Lower lobe of right lung (tissue), 2 donors: ENCODE data around the gene GINS1. TPM values are rescaled to one million over a fixed set of nuclear protein-coding genes. Genes with fewer than 3 reads are reported as not detected.
A peak's percentile ranks its signal among the peaks of the same experiment; 100 is the strongest.

ENCODE experiments used
- ATAC-seq, 2 donors: fragments of 200-7000 bp; cut with Tn5 transposase; one replicate each; pipeline ENCODE4 v1.9.1; 2020 to 2022; ENCODE audit warnings: mild to moderate bottlenecking in 2 of 2, moderate library complexity in 2 of 2
- DNase-seq: peaks from one replicate; pipeline ENCODE4 v3.0.0-alpha.2; 2020
- H3K27ac ChIP-seq: fragments of 200-600 bp; one replicate; pipeline ENCODE4 v1.8.0; 2022
- H3K27me3 ChIP-seq: fragments of 200-600 bp; one replicate; pipeline ENCODE4 v1.8.0; 2022; ENCODE audit warnings: low read depth
- H3K36me3 ChIP-seq: fragments of 200-600 bp; one replicate; pipeline ENCODE4 v1.8.0; 2022; ENCODE audit warnings: mild to moderate bottlenecking
- H3K4me1 ChIP-seq: fragments of 200-600 bp; one replicate; pipeline ENCODE4 v1.8.0; 2022
- H3K4me3 ChIP-seq: fragments of 200-600 bp; one replicate; pipeline ENCODE4 v1.8.0; 2022; ENCODE audit warnings: mild to moderate bottlenecking
- H3K9me3 ChIP-seq: fragments of 200-600 bp; one replicate; pipeline ENCODE4 v1.8.0; 2022
- CTCF ChIP-seq: fragments of 200-600 bp; IDR thresholded peaks from one replicate; pipeline ENCODE4 v1.8.0; 2022; ENCODE audit warnings: antibody characterized with exemption, mild to moderate bottlenecking
- intact Hi-C: fragments of 100-400 bp; cut with DNase I; formaldehyde crosslinking; loops from one replicate; pipeline ENCODE4 v1.11.0; 2022
- total RNA-seq: library from RNA; stranded (reverse); fragmentation: NEBNext Ultra II Directional; extraction: Animal tissue kit (Norgen Biotek cat#: 25700); gene quantifications from one replicate; pipeline ENCODE4 v1.2.1, GENCODE V29; 2021
- donor health status: DM: no; HTN: yes; CAD: no; lungs with severe emphysema.

Gene GINS1
- total RNA-seq, 1 donor from 2014 or later = 0.92 TPM

- no peak for TF ChIP-seq CTCF
- H3K27me3 ChIP-seq = no peaks in the 10 kb centered on the region
- no peaks in the 10 kb centered on the region for H3K36me3 ChIP-seq
- peaks cover 5% of the 10 kb centered on the region for H3K4me1 ChIP-seq
- H3K4me3 ChIP-seq = no peak overlapping the region
- no peak for ATAC-seq
- peaks cover 9% of the 10 kb centered on the region for H3K9me3 ChIP-seq
- intact Hi-C loops = no loop called here
- H3K27ac ChIP-seq = no peak overlapping the region
- no peak for DNase-seq
Measured at GRCh38 chr20:25402583-25402982, 4.9 kb upstream of the GINS1 start.

GRCh38 chr20:25408170-25408547 is 686 bp downstream of the GINS1 start:
- H3K27me3 ChIP-seq = no peaks in the 10 kb centered on the region
- intact Hi-C loops = no loop called here
- TF ChIP-seq CTCF = no peak

GRCh38 chr20:25408890-25409289 is 1.4 kb downstream of the GINS1 start:
- H3K27me3 ChIP-seq = no peaks in the 10 kb centered on the region
- no peak overlapping the region for H3K4me3 ChIP-seq
- DNase-seq (no peak), ATAC-seq (no peak)
- H3K4me1 ChIP-seq = peaks cover 13% of the 10 kb centered on the region
- intact Hi-C loops = no loop called here
- TF ChIP-seq CTCF = no peak
- H3K27ac ChIP-seq = no peak overlapping the region
- H3K9me3 ChIP-seq = no peaks in the 10 kb centered on the region
- no peaks in the 10 kb centered on the region for H3K36me3 ChIP-seq

More at GRCh38 chr20:25408170-25408547, 686 bp downstream of the GINS1 start:
- peaks cover 2% of the 10 kb centered on the region for H3K9me3 ChIP-seq
- ATAC-seq = no peak
- H3K4me1 ChIP-seq = peaks cover 13% of the 10 kb centered on the region
- no peaks in the 10 kb centered on the region for H3K36me3 ChIP-seq
- H3K4me3 ChIP-seq = peak overlapping the region; percentile 78
- no peak overlapping the region for H3K27ac ChIP-seq
- DNase-seq = no peak

GRCh38 chr20:25418776-25419175 is 11.3 kb downstream of the GINS1 start:
- ATAC-seq = no peak
- Histone ChIP-seq H3K27me3 (no peaks in the 10 kb centered on the region), H3K4me1 (no peaks in the 10 kb centered on the region), H3K9me3 (no peaks in the 10 kb centered on the region), H3K36me3 (no peaks in the 10 kb centered on the region), H3K4me3 (no peak overlapping the region), H3K27ac (no peak overlapping the region)
- no peak for DNase-seq
- TF ChIP-seq CTCF = no peak
- intact Hi-C loops = no loop called here

GRCh38 chr20:25421102-25421501 is 13.6 kb downstream of the GINS1 start:
- no peak for TF ChIP-seq CTCF
- DNase-seq (no peak), ATAC-seq (no peak)
- H3K36me3 ChIP-seq = no peaks in the 10 kb centered on the region
- H3K27me3 ChIP-seq = no peaks in the 10 kb centered on the region
- no peak overlapping the region for H3K27ac ChIP-seq
- H3K4me3 ChIP-seq = no peak overlapping the region
- no peaks in the 10 kb centered on the region for H3K4me1 ChIP-seq
- H3K9me3 ChIP-seq = no peaks in the 10 kb centered on the region
- intact Hi-C loops = no loop called here

GRCh38 chr20:25422032-25422431 is 14.6 kb downstream of the GINS1 start:
- no peak for TF ChIP-seq CTCF
- Histone ChIP-seq H3K4me3 (no peak overlapping the region), H3K36me3 (no peaks in the 10 kb centered on the region), H3K9me3 (no peaks in the 10 kb centered on the region), H3K27me3 (no peaks in the 10 kb centered on the region), H3K27ac (no peak overlapping the region), H3K4me1 (no peaks in the 10 kb centered on the region)
- intact Hi-C loops = no loop called here
- ATAC-seq = no peak
- DNase-seq = no peak
